Osteoblast (primary cell): ENCODE measurements around the gene DPP8. TPM values are rescaled to one million over a fixed set of nuclear protein-coding genes. Genes with fewer than 3 reads are reported as not detected.
A peak's percentile ranks its signal among the peaks of the same experiment; 100 is the strongest.

ENCODE experiments used
- DNase-seq: peaks from one replicate; pipeline ENCODE4 v3.0.0; 2011; ENCODE audit warnings: low spot score, mixed read lengths; ENCODE audit not compliant: insufficient read length; ENCODE audit errors: missing footprints
- H2AFZ ChIP-seq: 2 replicates; pipeline ENCODE4 v1.6.0; 2011; ENCODE audit warnings: mild to moderate bottlenecking, low read length
- H3K27ac ChIP-seq: 2 replicates; pipeline ENCODE4 v1.5.1; 2011; ENCODE audit warnings: mild to moderate bottlenecking, low read depth, low read length, moderate library complexity
- H3K27me3 ChIP-seq: 2 replicates; pipeline ENCODE4 v1.6.0; 2012; ENCODE audit warnings: mild to moderate bottlenecking, control low read depth, inconsistent platforms, low read length, moderate library complexity; ENCODE audit not compliant: insufficient read depth
- H3K36me3 ChIP-seq: 2 replicates; pipeline ENCODE4 v1.5.1; 2011; ENCODE audit warnings: mild to moderate bottlenecking, low read length, control low read depth, moderate library complexity; ENCODE audit not compliant: insufficient read depth
- H3K4me1 ChIP-seq: 2 replicates; pipeline ENCODE4 v1.5.1; 2011; ENCODE audit warnings: mild to moderate bottlenecking, low read length, control low read depth, moderate library complexity; ENCODE audit not compliant: insufficient read depth
- H3K4me2 ChIP-seq: 2 replicates; pipeline ENCODE4 v1.6.0; 2011; ENCODE audit warnings: mild to moderate bottlenecking, low read length; ENCODE audit not compliant: insufficient read depth
- H3K4me3 ChIP-seq: fragments of 200-600 bp; sonication (generic); 3 replicates; pipeline ENCODE4 v1.5.1; 2012; ENCODE audit warnings: mild to moderate bottlenecking, low read length, inconsistent platforms; ENCODE audit not compliant: insufficient read depth
- H3K79me2 ChIP-seq: 2 replicates; pipeline ENCODE4 v1.6.0; 2012; ENCODE audit warnings: mild to moderate bottlenecking, low read length, control low read depth, inconsistent platforms; ENCODE audit not compliant: insufficient read depth
- H3K9me3 ChIP-seq: 2 replicates; pipeline ENCODE4 v1.5.1; 2011; ENCODE audit warnings: low read depth, low read length, control low read depth
- H4K20me1 ChIP-seq: 2 replicates; pipeline ENCODE4 v1.6.0; 2012; ENCODE audit warnings: mild to moderate bottlenecking, low read length, control low read depth; ENCODE audit not compliant: insufficient read depth
- total RNA-seq: library from RNA; depleted of rRNA; stranded (reverse); fragments of >200 nt; gene quantifications from 2 replicates; pipeline ENCODE4 v1.2.3, GENCODE V29; 2012
- TF ChIP-seq, protein P1 (sequence below): IDR thresholded peaks from 2 replicates; pipeline ENCODE4 v1.5.1; 2011; ENCODE audit warnings: mild to moderate bottlenecking, low read depth, low read length, moderate library complexity; ENCODE audit errors: extremely low read depth

Gene DPP8
- total RNA-seq, 1 donor, result 40.9 TPM

GRCh38 chr15:65396283-65396964, 121.1 kb downstream of the DPP8 start:
- Histone ChIP-seq H3K27ac (no peak overlapping the region), H3K4me2 (no peak overlapping the region), H3K79me2 (no peaks in the 10 kb centered on the region), H3K4me3 (no peak overlapping the region), H2AFZ (no peak overlapping the region), H4K20me1 (no peaks in the 10 kb centered on the region), H3K36me3 (no peaks in the 10 kb centered on the region), H3K27me3 (peaks cover 8% of the 10 kb centered on the region), H3K9me3 (no peaks in the 10 kb centered on the region), H3K4me1 (no peaks in the 10 kb centered on the region)
- DNase-seq, result peak; percentile 84
- TF ChIP-seq, protein P1, sequence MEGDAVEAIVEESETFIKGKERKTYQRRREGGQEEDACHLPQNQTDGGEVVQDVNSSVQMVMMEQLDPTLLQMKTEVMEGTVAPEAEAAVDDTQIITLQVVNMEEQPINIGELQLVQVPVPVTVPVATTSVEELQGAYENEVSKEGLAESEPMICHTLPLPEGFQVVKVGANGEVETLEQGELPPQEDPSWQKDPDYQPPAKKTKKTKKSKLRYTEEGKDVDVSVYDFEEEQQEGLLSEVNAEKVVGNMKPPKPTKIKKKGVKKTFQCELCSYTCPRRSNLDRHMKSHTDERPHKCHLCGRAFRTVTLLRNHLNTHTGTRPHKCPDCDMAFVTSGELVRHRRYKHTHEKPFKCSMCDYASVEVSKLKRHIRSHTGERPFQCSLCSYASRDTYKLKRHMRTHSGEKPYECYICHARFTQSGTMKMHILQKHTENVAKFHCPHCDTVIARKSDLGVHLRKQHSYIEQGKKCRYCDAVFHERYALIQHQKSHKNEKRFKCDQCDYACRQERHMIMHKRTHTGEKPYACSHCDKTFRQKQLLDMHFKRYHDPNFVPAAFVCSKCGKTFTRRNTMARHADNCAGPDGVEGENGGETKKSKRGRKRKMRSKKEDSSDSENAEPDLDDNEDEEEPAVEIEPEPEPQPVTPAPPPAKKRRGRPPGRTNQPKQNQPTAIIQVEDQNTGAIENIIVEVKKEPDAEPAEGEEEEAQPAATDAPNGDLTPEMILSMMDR, result no peak

- no peak overlapping the region for H3K27ac ChIP-seq
- TF ChIP-seq, protein P1, result no peak
These were observed 121.8 kb downstream of the DPP8 start for GRCh38 chr15:65395567-65396202.

GRCh38 chr15:65394936-65395335, 122.6 kb downstream of the DPP8 start:
- Histone ChIP-seq H3K79me2 (no peaks in the 10 kb centered on the region), H3K4me1 (no peaks in the 10 kb centered on the region), H3K9me3 (no peaks in the 10 kb centered on the region), H3K27me3 (peaks cover 8% of the 10 kb centered on the region), H2AFZ (no peak overlapping the region), H3K4me3 (no peak overlapping the region), H3K27ac (no peak overlapping the region), H3K36me3 (no peaks in the 10 kb centered on the region), H3K4me2 (no peak overlapping the region), H4K20me1 (no peaks in the 10 kb centered on the region)
- TF ChIP-seq, protein P1, result no peak
- peak; percentile 69 for DNase-seq

More at GRCh38 chr15:65395567-65396202, 121.8 kb downstream of the DPP8 start:
- DNase-seq, result no peak
- H3K27me3 ChIP-seq, result peaks cover 8% of the 10 kb centered on the region
- no peak overlapping the region for H3K4me2 ChIP-seq
- H3K36me3 ChIP-seq, result no peaks in the 10 kb centered on the region
- no peak overlapping the region for H3K4me3 ChIP-seq
- H3K79me2 ChIP-seq, result no peaks in the 10 kb centered on the region
- H4K20me1 ChIP-seq, result no peaks in the 10 kb centered on the region
- H3K9me3 ChIP-seq, result no peaks in the 10 kb centered on the region
- H3K4me1 ChIP-seq, result no peaks in the 10 kb centered on the region
- no peak overlapping the region for H2AFZ ChIP-seq

DNA sequence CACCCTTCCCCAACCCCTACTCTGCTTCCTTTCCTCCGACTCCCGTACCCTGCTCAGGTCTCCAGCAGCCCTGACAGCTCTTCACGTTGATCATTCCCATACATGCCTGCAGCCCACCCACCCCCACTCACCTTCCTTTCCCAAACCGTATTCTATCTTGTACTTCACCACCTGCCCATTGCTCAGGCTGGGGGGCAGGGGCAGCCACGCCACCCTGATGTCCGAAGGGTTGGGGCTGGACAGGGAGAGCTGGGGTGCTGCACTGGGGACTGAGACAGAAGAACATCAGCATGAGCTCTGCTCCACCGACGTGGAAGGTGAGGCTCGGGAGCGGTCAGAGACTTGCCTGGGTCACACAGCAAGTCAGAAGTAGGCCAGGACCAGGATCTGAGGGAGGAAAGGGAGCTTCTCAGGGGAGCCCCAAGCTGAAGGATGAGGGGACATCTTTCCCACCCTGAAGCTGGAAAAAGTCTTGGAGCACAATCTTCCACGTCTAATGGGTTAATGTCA, 123.2 kb downstream of the DPP8 start:
- Histone ChIP-seq H4K20me1 (no peaks in the 10 kb centered on the region), H2AFZ (no peak overlapping the region), H3K27me3 (peaks cover 8% of the 10 kb centered on the region), H3K4me2 (no peak overlapping the region), H3K36me3 (no peaks in the 10 kb centered on the region), H3K4me1 (no peaks in the 10 kb centered on the region), H3K79me2 (no peaks in the 10 kb centered on the region), H3K9me3 (no peaks in the 10 kb centered on the region), H3K27ac (no peak overlapping the region), H3K4me3 (no peak overlapping the region)
- TF ChIP-seq, protein P1, result no peak
- DNase-seq, result peak; percentile 82
